Gastrocnemius medialis (tissue), 4 donors: ENCODE measurements around the gene DMXL2. TPM values are rescaled to one million over a fixed set of nuclear protein-coding genes. Genes with fewer than 3 reads are reported as not detected.

Source experiments
- ATAC-seq, 2 donors: fragments of 150-250 bp; one replicate each; pipeline ENCODE4 v1.9.1; 2016
- DNase-seq, 2 donors: peaks; one replicate each; pipeline ENCODE4 v3.0.0-alpha.2; 2019
- H3K27ac ChIP-seq, 4 donors: fragments of 200-600 bp; sonication (generic); 1 replicate in 1 of 4; 2 replicates in 3 of 4; pipeline ENCODE4 v1.5.1; 2016 to 2018; ENCODE audit warnings: mild to moderate bottlenecking in 2 of 4, moderate library complexity in 1 of 4
- H3K27me3 ChIP-seq, 3 donors: fragments of 200-600 bp; sonication (generic) in 2 of 3; 1 replicate in 1 of 3; 2 replicates in 2 of 3; pipeline versions ENCODE4 v1.5.1 to v1.6.0; 2016 to 2019; ENCODE audit warnings: mild to moderate bottlenecking in 1 of 3, moderate library complexity in 1 of 3
- H3K36me3 ChIP-seq, 2 donors: fragments of 200-600 bp; sonication (generic) in 1 of 2; one replicate each; pipeline ENCODE4 v1.5.1; 2017 to 2018
- H3K4me1 ChIP-seq, 2 donors: fragments of 200-600 bp; sonication (generic) in 1 of 2; one replicate each; pipeline ENCODE4 v1.5.1; 2016 to 2017; ENCODE audit warnings: mild to moderate bottlenecking in 2 of 2
- H3K4me3 ChIP-seq, 4 donors: fragments of 200-600 bp; sonication (generic) in 3 of 4; 1 replicate in 1 of 4; 2 replicates in 3 of 4; pipeline ENCODE4 v1.5.1; 2016 to 2019; ENCODE audit warnings: mild to moderate bottlenecking in 2 of 4
- H3K9me3 ChIP-seq, 3 donors: fragments of 200-600 bp; sonication (generic) in 2 of 3; 1 replicate in 1 of 3; 2 replicates in 2 of 3; pipeline ENCODE4 v1.5.1; 2016 to 2019
- POLR2A ChIP-seq, 2 donors: fragments of 450-650 bp; IDR thresholded peaks; one replicate each; pipeline ENCODE4 v1.6.1; 2017; ENCODE audit warnings: antibody characterized with exemption in 2 of 2, mild to moderate bottlenecking in 2 of 2, moderate library complexity in 2 of 2
- in situ Hi-C, 4 donors: fragments of 200-750 bp; cut with MboI; loops; one replicate each; pipeline versions ENCODE4 v1.15.0 to v1.8.0; 2017; ENCODE audit warnings: low sequenced_read_pairs in 4 of 4
- intact Hi-C: fragments of 100-400 bp; cut with DNase I; formaldehyde crosslinking; loops from one replicate; pipeline ENCODE4 v1.15.1; 2023; ENCODE audit warnings: low total_unique reads
- total RNA-seq, 4 donors: library from RNA; depleted of rRNA; stranded (reverse); fragments of >200 nt; gene quantifications; one replicate each; pipeline versions ENCODE4 v1.1.0 to v1.2.3, GENCODE V29; 2016
- TF ChIP-seq, protein P1 (sequence below), 5 experiments: fragments of 450-650 bp in 3 of 5; fragments of 200-600 bp in 2 of 5; sonication (generic) in 2 of 5; IDR thresholded peaks in 4 of 5; conservative IDR thresholded peaks in 1 of 5; 1 replicate in 4 of 5; 2 replicates in 1 of 5; pipeline ENCODE4 v1.5.1; 2016 to 2019; ENCODE audit warnings: antibody characterized with exemption in 5 of 5, mild to moderate bottlenecking in 3 of 5, moderate library complexity in 3 of 5

DMXL2 gene, protein sequence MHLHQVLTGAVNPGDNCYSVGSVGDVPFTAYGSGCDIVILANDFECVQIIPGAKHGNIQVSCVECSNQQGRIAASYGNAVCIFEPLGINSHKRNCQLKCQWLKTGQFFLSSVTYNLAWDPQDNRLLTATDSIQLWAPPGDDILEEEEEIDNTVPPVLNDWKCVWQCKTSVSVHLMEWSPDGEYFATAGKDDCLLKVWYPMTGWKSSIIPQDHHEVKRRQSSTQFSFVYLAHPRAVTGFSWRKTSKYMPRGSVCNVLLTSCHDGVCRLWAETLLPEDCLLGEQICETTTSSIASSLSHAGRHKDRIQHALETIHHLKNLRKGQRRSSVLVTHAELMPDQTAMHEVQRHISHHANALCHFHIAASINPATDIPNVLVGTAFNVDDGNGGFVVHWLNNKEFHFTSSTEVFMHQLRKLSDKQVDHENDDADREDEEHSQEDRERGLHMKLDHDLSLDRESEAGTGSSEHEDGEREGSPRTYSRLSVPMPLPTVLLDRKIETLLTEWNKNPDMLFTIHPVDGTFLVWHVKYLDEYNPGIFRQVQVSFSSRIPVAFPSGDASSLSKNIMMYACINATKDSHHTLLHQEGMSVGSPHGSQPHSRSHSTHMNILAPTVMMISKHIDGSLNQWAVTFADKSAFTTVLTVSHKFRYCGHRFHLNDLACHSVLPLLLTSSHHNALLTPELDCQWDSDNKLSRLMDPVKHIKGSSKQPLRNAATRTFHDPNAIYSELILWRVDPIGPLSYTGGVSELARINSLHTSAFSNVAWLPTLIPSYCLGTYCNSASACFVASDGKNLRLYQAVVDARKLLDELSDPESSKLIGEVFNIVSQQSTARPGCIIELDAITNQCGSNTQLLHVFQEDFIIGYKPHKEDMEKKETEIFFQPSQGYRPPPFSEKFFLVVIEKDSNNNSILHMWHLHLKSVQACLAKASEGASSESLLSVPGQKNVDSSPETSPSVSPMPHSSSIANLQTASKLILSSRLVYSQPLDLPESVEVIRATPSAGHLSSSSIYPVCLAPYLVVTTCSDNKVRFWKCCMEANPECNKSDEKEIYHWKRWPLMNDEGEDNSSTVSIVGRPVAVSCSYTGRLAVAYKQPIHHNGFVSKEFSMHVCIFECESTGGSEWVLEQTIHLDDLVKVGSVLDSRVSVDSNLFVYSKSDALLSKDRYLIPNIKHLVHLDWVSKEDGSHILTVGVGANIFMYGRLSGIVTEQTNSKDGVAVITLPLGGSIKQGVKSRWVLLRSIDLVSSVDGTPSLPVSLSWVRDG (N-terminal part only)
- 1 to 10 TPM; 2.5 to 4.1 (median 3.0) TPM for total RNA-seq

- Histone ChIP-seq H3K4me3 (peak within 1 kb of the TSS; percentile 69 to 87 (median 74)), H3K4me1 (peaks cover 8 to 16% of the 10 kb centered on the region in 2 donors), H3K36me3 (no peaks in the 10 kb centered on the region), H3K9me3 (no peaks in the 10 kb centered on the region), H3K27ac (peak within 1 kb of the TSS; percentile 48 to 56 (median 52)), H3K27me3 (no peaks in the 10 kb centered on the region)
- peak; percentile 43 to 47 for DNase-seq
- ATAC-seq = peak; percentile 71 to 79
- intact Hi-C loops = no loop called here
- in situ Hi-C loops = no loop called here
- no peak for TF ChIP-seq POLR2A (IDR thresholded peaks at IDR 0.05)
- TF ChIP-seq, protein P1, sequence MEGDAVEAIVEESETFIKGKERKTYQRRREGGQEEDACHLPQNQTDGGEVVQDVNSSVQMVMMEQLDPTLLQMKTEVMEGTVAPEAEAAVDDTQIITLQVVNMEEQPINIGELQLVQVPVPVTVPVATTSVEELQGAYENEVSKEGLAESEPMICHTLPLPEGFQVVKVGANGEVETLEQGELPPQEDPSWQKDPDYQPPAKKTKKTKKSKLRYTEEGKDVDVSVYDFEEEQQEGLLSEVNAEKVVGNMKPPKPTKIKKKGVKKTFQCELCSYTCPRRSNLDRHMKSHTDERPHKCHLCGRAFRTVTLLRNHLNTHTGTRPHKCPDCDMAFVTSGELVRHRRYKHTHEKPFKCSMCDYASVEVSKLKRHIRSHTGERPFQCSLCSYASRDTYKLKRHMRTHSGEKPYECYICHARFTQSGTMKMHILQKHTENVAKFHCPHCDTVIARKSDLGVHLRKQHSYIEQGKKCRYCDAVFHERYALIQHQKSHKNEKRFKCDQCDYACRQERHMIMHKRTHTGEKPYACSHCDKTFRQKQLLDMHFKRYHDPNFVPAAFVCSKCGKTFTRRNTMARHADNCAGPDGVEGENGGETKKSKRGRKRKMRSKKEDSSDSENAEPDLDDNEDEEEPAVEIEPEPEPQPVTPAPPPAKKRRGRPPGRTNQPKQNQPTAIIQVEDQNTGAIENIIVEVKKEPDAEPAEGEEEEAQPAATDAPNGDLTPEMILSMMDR (IDR thresholded peaks at IDR 0.05 in 4 of 5, conservative IDR thresholded peaks at IDR 0.05 in 1 of 5) = no peak
Observed at GRCh38 chr15:51622604-51623370, at the start of gene DMXL2. Gene DMXL2 (minus strand): TSS chr15:51622771. CDS start chr15:51622545, 226 bp downstream.

DNA sequence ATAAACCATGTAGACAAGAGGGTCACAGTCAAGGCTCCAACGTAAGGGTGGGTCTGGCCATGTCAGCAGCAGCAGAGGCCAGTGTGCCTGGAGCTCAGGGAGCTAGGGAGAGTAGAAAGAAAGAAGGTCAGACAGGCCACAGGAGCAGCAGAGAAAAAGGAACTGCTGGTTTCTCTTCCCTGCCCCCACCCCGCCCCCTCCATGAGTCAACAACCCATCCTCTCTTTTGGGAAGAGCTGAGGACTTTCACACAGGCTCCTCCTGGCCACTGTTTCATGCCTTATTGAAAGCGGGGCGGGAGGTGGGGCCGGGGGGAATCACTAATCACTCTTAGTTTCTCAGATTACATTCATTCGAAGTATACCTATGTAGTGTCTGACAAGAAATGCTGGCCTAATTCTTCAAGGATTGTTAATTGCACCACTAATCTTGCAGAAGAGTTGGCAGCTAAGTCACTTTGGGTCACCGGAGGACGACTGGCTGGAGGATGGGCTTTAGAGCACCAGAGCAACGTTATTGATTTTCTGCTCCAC is 49.6 kb upstream of the DMXL2 start:
- Histone ChIP-seq H3K4me3 (no peak overlapping the region), H3K27ac (no peak overlapping the region), H3K4me1 (no peaks in the 10 kb centered on the region), H3K27me3 (no peaks in the 10 kb centered on the region), H3K36me3 (no peaks in the 10 kb centered on the region), H3K9me3 (no peaks in the 10 kb centered on the region)
- ATAC-seq (no peak), DNase-seq (no peak)
- TF ChIP-seq, protein P1 (IDR thresholded peaks at IDR 0.05 in 4 of 5, conservative IDR thresholded peaks at IDR 0.05 in 1 of 5) = no peak
- no peak for TF ChIP-seq POLR2A (IDR thresholded peaks at IDR 0.05)
- intact Hi-C loops (no loop called here), in situ Hi-C loops (no loop called here)

DNA sequence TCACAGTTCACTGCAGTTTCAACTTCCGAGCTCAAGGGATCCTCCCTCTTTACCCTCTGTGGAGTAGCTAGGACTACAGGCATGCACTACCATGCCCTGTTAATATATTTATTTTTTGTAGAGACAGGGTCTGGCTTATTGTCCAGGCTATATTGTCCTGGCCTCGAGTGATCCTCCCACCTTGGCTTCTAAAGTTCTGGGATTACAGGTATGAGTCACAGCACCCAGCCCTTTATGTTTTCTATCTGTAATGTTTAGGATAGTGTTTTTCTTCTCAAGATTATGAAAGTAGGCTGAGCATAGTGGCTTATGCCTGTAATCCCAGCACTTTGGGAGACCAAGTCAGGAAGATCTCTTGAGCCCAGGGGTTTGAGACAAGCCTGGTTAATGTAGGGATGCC is 46.8 kb upstream of the DMXL2 start:
- Histone ChIP-seq H3K9me3 (no peaks in the 10 kb centered on the region), H3K36me3 (no peaks in the 10 kb centered on the region), H3K27me3 (no peaks in the 10 kb centered on the region), H3K4me1 (no peaks in the 10 kb centered on the region), H3K4me3 (no peak overlapping the region), H3K27ac (no peak overlapping the region)
- intact Hi-C loops (no loop called here), in situ Hi-C loops (no loop called here)
- ATAC-seq = no peak
- no peak for DNase-seq
- no peak for TF ChIP-seq POLR2A (IDR thresholded peaks at IDR 0.05)
- TF ChIP-seq, protein P1 (IDR thresholded peaks at IDR 0.05 in 4 of 5, conservative IDR thresholded peaks at IDR 0.05 in 1 of 5) = no peak

DNA sequence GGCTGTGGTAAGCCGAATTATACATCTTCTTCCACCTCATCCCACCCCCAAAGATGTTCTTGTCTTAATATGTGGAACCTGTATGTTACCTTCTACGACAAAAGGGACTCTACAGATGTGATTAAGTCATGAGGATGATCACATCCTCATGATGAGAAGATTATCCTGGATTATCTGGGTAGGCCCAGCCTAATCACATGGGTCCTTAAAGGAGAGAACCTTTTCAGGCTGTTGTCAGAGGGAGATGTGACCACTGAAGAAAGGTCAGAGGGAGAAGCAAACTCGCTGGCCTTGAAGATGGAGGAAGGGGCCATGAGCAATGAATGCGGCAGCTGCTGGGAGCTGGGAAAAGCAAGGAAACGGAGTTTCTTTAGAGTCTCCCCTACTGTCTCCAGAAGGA is 45.9 kb upstream of the DMXL2 start:
- in situ Hi-C loops = no loop called here
- H3K4me3 ChIP-seq = no peak overlapping the region
- H3K36me3 ChIP-seq = no peaks in the 10 kb centered on the region
- no peaks in the 10 kb centered on the region for H3K4me1 ChIP-seq
- ATAC-seq = no peak
- TF ChIP-seq, protein P1 (IDR thresholded peaks at IDR 0.05 in 4 of 5, conservative IDR thresholded peaks at IDR 0.05 in 1 of 5) = no peak
- no peaks in the 10 kb centered on the region for H3K27me3 ChIP-seq
- intact Hi-C loops = no loop called here
- no peak overlapping the region for H3K27ac ChIP-seq
- DNase-seq = no peak
- H3K9me3 ChIP-seq = no peaks in the 10 kb centered on the region
